Left kidney (tissue), 2 donors: Measurements from ENCODE around the gene EDC3. TPM values are rescaled to one million over a fixed set of nuclear protein-coding genes. Genes with fewer than 3 reads are reported as not detected.
"Not testable (repeated sequence)": the region's sequence is repeated elsewhere in the genome, so short reads cannot be mapped to it uniquely, and the experiment has no call there.

Source experiments
- DNase-seq: peaks from one replicate; pipeline ENCODE4 v3.0.0-alpha.2; 2013
- polyA plus RNA-seq: library from polyadenylated mRNA; unstranded; fragments of 120-200 nt; gene quantifications from one replicate; pipeline ENCODE4 v1.2.1, GENCODE V29; 2013; ENCODE audit not compliant: insufficient read length

EDC3 gene
- polyA plus RNA-seq, 1 donor = 45.3 TPM

DNA sequence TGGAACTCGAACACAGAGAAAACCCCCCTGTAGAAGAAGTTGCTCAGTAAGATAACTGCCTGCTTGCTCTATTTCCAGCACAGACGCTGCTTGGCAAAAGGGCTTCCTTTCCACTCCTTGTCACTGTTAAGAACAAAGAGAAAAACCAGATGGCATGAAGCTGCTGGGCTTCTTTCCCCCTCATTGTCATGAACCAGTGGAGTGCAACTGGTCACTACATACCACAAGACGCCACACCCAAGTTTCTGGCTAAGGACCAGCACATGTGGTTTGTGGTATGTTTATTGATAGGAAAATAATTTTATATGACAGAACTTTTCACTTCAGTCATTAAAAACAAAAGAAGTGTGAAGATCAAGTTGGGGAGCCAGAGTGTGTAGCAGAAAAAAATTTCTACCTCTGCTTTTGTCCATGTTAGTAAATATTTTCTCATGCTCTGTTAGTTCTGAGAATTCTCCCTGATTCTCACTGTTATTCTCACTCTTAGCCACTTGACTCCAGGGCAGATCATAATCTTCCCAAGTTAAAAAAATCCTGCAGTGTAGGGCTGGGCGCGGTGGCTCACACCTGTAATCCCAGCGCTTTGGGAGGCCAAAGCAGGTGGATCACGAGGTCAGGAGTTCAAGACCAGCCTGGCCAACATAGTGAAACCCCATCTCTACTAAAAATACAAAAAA, 42.3 kb downstream of the EDC3 start:
- DNase-seq = no peak

DNA sequence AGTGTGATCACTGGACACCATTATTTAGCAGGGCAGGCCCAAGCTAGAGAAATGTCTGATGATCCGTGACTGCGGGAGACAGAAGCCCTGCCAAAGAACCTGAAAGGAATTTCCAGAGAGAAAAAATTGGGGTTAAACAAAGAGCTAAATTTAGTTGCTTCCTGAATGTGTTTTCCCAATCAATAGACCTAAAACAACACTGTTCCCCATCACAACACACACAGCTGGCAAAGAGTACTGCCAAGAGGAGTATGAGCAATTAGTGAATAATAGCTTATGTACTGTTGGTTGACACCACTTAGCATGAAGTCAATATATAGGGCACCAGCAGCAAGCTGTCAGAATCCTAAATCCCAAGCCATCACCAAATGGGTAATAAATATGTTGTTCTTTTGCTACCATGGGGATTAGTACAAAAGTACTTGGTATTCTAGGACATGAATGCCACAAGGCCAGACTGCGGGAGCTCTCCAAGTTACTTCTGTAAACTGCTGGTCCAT, 44.5 kb downstream of the EDC3 start:
- no peak for DNase-seq

DNA sequence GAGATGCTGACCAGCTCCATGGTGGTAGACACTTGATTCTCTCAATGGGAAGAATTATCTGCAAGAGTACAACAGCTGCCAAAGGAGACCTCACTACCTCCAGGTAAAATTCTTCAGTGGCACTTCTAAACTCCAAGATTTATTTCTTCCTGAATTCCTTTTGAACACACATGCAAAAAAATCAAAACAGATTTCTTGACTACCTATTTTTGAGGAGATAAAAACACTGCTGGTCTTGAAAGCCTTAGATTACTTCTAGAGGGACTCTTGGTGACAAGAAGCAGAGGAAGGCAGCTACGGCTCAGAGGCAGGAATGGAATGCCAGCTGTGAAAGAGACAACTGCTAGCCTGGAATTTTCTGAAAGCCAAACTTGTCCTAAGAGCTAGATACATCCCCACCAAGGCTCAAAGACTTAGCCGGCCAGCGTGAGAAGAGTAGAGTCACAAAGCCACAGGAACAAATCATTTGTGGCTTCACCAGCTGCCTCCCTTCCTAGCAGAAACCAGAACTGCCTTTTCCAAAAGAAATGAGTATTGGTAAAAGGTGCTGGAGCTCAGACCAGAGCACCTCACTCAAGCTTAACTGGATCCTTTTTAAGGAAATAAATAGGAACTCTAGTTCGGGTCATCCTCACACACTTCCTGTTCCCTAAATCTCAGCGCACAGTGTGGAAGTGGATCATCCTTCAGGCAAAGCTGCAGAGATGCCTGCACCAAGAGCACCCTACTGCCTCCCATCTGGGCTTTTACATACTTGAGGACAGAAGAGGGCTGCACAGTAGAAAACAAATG, 47.6 kb downstream of the EDC3 start:
- DNase-seq = no peak

DNA sequence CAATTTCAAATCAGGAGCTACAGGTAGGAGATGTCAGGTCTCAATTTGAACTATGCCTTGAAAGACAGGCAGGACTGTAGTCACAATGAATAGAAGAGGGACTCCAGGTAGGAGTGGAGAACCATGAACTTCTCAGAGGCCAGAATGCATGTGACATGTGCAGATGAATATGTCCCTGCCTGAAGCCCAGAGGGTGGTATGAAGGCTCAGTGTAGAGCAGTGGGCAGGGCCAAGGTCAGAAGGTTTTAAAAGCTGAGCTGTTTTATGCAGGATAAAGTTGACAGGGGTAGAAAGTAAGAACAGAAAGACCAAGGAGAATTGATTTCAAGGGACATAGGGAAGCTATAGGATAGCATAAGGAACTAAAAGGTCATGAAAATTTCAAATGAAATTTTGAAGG, 49.3 kb downstream of the EDC3 start:
- no peak for DNase-seq

DNA sequence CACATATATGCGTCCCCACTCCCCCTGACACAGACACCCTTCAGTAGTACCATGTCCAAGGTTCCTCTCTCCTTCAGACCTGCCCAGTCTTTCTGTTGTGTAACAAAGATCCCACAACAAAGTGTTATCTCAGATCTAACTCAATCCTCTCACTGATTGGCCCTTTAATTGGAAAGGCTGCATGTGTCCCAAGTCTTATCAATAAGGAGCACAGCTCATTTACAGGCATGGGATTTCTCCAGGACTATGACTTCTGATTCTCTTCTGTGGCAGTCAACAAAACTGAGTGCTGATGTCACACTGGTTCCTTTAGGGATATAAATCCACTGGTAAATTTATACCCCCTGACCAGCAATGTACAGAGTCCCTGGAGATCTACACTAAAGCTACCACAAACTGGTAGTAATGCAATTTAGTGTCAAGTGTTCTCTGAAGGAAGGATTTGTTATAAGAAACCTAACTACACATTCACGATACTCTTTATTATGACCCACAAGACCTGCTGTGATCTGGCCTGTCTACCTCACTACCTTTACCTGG, 52.1 kb downstream of the EDC3 start:
- DNase-seq = no peak

DNA sequence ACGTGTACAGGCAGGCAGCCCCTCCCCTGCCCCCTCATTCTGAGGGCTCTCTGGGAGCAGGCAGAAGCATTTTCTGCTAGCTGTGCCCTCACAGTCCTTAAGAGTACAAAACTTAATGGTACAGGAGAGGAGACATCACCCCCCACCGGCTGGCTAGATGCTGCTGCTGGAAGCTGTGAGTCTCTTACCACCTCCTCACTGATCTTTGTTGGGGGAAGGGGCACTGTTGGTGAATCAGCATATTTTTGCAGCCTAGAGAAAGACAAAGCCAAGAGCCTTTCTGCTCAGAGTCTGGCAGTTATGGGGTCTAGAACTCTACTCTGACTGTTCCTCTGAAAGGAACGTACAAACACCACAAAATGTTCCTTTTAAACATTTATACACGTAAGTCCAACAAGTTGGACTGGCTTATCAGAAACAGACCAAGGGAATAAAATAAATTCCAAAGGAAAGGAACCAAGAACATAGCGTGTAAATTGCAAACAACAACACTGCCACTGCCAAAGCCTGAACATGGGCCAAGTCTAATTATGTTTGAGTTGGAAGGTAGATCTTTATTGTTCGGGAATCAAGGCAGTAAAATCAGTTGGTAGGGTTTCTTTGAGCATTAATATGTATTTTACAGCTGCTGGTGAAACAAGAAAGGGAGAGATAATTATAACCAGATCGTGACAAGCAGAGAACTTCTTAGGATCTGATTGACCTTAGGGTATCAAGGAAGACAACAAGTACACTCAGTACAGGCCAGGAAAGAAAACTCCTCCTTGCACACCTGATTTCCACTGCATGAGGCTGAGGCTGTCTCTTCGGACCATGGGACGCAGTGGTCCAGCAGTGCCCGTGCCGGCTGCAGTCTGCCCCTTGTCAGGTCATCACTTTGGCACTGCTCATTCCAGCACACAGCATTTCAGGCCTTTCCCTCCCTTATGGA, 52.8 kb downstream of the EDC3 start:
- DNase-seq = no peak

DNA sequence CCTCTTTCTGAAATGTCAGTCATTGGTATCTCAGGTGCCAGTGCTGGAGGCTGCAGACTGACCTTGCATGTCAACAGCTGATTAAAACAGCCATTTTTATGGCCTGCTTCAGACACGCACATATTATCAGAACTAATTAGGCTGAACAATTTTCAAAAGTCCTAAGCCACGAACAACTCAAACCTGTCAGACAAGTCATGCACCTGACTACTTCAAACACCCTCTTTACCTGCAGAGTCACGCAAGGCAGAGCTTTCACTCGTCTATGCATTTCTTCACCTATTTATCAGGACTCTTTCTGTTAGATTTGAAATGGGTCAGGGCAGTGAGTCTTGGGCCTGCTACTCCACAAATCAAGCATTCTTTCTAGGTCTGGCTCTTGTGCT, 53.5 kb downstream of the EDC3 start:
- DNase-seq = peak; percentile 22

DNA sequence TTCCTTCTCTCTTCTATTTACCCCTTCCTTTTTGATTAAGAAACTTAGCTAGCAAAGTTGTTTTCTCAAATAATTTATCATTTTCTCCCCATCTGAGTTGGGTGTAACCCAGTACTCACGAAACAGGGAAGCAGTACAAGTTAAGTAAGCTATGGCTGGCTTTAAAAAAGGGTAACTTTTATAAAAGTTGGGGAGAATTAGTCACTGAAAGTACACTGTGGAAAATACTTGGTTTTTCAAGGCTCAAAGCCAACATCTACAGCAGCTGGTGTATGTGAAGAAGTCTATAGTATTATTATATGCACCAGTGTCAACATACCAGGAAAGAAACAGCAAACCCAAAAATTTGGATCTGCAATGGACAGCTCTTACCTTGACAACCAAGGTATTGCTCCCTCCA, 54.7 kb downstream of the EDC3 start:
- DNase-seq = no peak

DNA sequence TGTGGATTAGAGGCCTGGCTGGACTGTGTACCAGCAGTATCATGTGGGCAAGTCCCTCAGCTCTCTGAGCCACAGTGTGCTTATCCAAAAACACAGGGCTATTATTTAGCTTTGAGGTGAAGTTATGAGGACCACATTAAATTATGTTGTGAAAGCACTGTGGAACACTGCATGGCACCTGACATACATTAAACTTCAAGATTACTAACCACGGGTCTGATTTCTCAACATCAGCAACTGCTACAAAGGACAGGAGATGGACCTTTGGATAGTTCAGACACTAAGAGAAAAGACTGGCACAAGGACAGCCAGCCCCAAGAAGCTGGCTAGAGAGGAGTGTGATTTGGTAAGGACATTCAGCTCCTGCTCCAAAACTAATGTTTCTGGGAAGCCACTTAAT, 58.8 kb downstream of the EDC3 start:
- no peak for DNase-seq

DNA sequence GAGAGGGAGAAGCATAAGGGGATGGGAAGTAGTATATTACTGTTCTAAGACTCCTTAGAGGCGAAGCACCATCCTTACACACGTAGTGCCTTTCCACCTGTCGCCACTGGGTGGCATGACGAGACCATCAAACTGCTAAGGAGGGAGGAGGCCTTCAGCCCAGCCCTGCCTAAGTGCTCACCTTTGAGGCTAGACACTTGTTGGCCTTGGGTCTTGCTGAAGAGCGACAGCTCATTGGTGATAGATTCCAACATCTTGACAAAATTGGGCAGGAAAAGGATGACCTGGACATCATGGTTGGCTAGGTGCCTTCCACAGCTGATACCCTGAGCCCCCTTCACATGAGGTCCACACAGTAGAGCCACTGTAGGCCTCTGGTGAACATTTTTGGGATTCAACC, 60.6 kb downstream of the EDC3 start:
- DNase-seq = peak; percentile 46

DNA sequence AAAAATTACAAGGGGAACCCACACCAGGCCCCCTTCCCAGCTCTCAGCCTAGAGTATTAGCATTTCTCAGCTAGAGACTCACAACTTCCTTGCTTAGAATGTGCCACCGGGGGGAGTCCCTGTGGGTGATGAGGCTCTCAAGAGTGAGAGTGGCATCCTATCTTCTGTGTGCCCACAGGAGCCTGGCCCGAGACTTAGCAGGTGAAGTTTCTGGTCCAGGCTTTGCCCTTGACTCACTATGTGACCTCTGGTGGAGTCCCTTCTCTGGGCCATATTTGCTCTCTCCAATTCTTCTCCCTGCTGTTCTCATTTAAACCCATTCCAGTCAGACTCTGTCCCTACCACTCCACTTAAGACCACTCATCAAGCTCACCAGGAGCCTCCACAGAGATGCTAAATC, 62.0 kb downstream of the EDC3 start:
- no peak for DNase-seq

DNA sequence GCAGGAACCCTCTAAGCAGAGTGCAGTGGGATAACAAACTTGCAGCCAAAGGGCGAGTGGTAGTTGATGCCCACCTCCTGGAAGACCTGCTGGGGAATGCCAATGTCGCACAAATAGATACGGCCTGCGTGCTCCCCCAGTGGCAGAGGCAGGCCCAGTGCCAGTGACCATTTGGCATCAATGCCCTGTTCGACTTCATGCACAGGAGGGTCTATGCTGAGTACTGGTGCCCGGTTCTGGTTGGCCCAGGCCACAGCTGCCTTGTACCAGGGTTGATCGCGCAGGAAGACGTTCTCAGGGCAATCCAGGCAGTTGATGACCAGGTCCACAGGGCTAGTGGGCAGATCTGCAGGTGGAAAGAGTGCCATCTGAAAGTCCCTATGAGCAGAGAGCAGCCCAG, 63.2 kb downstream of the EDC3 start:
- DNase-seq = no peak

DNA sequence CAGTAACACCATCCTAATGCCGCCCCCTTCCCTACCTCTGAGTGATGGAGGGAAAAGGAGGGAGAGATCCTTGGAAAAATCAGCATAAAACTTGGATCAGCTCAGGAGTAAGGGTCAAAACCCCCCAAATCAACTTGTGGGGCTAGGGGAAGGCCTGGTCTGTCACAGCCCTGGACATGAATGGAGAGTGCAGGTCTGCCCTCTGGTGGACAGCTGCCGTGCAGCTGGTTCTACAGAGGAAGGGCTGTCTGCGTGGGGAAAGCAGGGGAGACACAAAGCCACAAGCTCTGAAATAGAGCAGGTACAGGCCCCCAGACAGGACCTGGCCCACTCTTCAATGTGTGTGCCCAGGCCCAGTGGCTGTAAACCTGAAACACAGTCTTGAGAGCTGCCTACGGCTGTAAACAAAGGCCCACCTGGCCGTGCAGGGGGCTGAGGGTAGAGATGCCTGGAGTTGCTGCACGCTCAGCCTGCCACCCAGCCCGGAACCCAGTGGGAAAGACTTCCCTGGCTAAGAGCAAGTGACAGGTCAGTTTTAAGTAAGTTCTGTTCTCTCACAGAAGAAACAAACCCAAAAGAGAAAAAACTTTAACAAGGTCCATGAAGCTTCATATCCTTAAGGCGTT, 63.8 kb downstream of the EDC3 start:
- DNase-seq = peak; percentile 47

DNA sequence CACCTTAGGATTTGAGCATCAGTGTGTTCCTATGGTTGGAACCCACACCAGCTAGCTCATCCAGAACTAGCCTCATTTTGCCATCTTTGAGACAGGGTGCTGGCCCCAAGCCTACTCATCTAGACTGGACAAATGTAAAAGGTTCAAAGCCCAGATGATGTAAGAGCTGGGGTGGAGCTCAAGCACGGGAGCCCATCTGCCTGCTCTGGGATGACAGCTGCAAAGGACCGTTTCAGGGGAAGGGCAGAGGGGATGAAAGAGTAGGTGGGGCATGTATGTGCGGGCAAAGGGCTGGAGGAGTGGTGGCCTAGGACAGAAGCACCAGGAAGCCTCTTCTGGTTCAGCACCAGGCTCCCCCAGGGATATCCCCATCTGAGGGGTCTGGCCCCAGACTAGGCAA, 64.4 kb downstream of the EDC3 start:
- no peak for DNase-seq

DNA sequence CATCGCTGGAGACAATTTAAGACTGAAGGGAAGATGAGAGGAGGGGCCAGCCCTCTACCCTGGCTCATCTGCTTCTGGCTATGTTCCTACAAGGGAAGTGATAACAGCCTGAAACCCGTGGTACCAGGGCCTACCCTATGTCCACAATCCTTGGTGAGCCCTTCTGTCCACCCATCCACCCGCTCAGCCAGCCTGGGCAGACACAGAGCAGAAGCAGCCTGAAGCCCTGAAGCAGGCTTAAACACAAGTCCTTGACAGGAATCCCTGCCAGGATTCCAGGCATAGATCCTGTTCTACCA, 64.8 kb downstream of the EDC3 start:
- DNase-seq = no peak

DNA sequence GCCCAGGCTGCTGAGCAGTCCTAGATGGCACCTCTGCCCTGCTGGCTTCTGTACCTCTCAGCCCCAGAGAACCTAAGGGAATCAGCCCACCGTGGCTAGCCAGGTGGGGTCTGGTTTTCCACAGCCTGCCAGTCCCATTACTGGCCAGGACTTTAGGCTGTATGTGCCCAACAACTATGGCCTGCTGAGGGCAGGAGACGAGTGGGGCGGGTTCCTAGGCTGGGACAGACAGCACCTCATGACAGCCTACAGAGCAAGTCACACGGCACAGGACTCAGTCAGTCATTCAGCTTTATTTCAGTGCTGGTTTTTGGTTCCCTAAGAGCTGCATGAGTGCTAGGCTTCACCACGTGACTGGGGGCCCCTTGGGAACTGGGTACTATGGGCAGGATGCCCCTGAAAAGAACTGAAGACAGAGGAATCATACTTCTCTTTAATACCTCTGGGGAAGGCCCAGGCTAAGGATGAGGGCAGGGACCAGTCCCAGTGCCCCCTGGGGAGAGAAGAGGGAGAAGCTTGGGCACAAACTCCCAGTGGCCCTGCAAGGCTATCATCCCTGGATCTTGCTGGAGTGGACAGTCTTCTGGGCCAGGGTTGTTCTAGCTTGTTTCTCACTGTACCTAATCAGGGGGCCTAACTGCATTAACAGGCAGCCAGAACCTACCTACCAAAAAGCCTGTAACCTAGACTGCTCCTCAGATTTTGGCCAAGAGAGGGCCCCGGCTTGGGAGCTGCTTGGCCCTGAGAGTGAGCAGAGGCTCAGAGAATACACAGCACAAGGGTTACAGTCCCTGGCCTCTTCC, 65.3 kb downstream of the EDC3 start:
- DNase-seq = no peak

DNA sequence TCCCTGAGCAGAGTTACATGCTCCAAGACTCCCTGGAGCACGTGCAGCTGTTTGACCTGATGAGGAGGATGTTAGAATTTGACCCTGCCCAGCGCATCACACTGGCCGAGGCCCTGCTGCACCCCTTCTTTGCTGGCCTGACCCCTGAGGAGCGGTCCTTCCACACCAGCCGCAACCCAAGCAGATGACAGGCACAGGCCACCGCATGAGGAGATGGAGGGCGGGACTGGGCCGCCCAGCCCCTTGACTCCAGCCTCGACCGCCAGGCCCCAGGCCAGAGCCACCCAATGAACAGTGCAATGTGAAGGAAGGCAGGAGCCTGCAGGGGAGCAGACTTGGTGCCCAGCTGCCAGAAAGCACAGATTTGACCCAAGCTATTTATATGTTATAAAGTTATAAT, 66.1 kb downstream of the EDC3 start:
- DNase-seq = not testable (repeated sequence)

DNA sequence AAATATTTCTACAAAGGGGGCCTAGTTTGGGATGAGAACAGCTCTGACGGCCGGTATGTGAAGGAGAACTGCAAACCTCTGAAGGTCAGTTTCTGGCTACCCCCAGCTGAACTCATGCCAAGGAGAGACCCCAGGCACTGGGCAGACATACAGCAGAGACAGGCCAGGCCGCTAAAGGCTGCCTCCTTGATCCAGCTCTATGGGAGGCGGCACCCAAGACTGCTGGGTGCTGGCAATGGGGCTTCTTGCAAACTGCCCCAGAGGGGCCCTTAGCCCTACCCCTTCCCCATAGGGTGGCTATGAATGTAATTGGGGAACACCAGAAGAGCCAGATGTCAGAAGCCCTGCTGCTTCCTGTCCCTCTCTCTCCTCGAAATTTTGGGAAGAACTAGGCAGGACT, 66.9 kb downstream of the EDC3 start:
- no peak for DNase-seq

DNA sequence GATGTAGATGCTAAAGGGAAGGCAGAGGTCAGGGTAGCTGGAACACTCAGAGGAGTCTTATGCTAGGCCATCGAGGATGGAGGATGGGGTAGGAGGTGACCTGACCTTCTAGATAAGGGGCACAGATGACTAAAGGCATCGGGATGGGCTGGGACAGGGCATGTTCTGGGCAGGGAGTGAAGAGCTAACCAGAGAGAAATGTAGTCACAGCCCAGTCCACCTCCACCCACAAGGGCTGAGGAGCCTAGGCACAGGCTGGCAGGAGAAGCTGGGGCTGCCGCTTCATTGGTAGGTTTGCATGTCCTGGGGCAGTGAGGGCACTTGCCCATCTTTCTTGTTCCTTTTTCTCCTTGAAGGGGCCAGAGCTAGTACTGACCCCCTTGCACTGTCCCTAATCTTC, 67.6 kb downstream of the EDC3 start:
- no peak for DNase-seq

DNA sequence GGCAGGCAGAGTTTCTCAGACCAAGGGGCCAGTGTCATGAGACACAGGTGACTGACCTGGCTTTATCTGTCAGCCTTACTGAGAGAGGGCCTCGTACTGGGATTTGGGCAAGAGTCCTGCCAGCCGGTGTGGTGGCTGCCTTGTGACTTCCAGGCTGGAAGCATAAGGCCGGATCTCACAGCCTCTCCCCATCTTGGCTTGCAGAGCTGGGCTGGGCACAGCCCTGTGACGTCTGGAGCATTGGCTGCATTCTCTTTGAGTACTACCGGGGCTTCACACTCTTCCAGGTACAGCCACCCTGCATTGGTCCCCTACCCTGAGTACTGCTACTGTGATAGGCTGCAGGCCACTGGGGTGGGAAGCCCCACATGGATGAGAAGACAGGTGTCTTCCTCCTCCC, 68.1 kb downstream of the EDC3 start:
- DNase-seq = no peak
